BE2C (cell line): ENCODE results near the gene STXBP3.

Source experiments
- DNase-seq: peaks from one replicate; pipeline ENCODE4 v3.0.0-alpha.2; 2020
- H3K27me3 ChIP-seq: fragments of 250-450 bp; sonication (Bioruptor Pico); 2 replicates; pipeline ENCODE4 v1.5.1; 2020; ENCODE audit warnings: mild to moderate bottlenecking
- H3K36me3 ChIP-seq: fragments of 250-450 bp; sonication (Bioruptor Pico); 2 replicates; pipeline ENCODE4 v1.5.1; 2020; ENCODE audit warnings: mild to moderate bottlenecking
- H3K4me1 ChIP-seq: fragments of 250-450 bp; sonication (Bioruptor Pico); 2 replicates; pipeline ENCODE4 v1.5.1; 2020
- H3K4me3 ChIP-seq: 2 replicates; pipeline ENCODE4 v1.5.1; 2011; ENCODE audit warnings: low read depth, low read length
- H3K9me3 ChIP-seq: fragments of 250-450 bp; sonication (Bioruptor Pico); 2 replicates; pipeline ENCODE4 v1.5.1; 2020
- CTCF ChIP-seq: IDR thresholded peaks from 2 replicates; pipeline ENCODE4 v1.5.1; 2012; ENCODE audit warnings: mild to moderate bottlenecking, low read depth, low read length

STXBP3 gene

GRCh38 chr1:108745980-108746381 is 493 bp upstream of the STXBP3 start:
- DNase-seq, result no peak
- H3K4me3 ChIP-seq, result no peak overlapping the region
- no peaks in the 10 kb centered on the region for H3K27me3 ChIP-seq
- no peaks in the 10 kb centered on the region for H3K4me1 ChIP-seq
- H3K36me3 ChIP-seq, result no peaks in the 10 kb centered on the region
- no peak for TF ChIP-seq CTCF
- no peaks in the 10 kb centered on the region for H3K9me3 ChIP-seq

GRCh38 chr1:108747171-108747850 is 837 bp downstream of the STXBP3 start:
- H3K36me3 ChIP-seq, result no peaks in the 10 kb centered on the region
- H3K27me3 ChIP-seq, result no peaks in the 10 kb centered on the region
- no peaks in the 10 kb centered on the region for H3K9me3 ChIP-seq
- H3K4me3 ChIP-seq, result peak overlapping the region; percentile 80
- peak; percentile 81 for DNase-seq
- no peaks in the 10 kb centered on the region for H3K4me1 ChIP-seq
- TF ChIP-seq CTCF, result no peak

- Histone ChIP-seq H3K27me3 (no peaks in the 10 kb centered on the region), H3K4me3 (peak overlapping the region; percentile 80; the same call in 1 of the 2 replicates), H3K36me3 (no peaks in the 10 kb centered on the region), H3K4me1 (no peaks in the 10 kb centered on the region), H3K9me3 (no peaks in the 10 kb centered on the region)
- TF ChIP-seq CTCF, result no peak
- no peak for DNase-seq
Measured at GRCh38 chr1:108747898-108748297, 1.4 kb downstream of the STXBP3 start.

- no peak for DNase-seq
- Histone ChIP-seq H3K4me3 (no peak overlapping the region), H3K36me3 (no peaks in the 10 kb centered on the region), H3K27me3 (no peaks in the 10 kb centered on the region), H3K9me3 (no peaks in the 10 kb centered on the region), H3K4me1 (no peaks in the 10 kb centered on the region)
- TF ChIP-seq CTCF, result no peak
Measured at GRCh38 chr1:108749081-108749480, 2.6 kb downstream of the STXBP3 start.

GRCh38 chr1:108750476-108751181 is 4.2 kb downstream of the STXBP3 start:
- no peak for DNase-seq
- no peaks in the 10 kb centered on the region for H3K9me3 ChIP-seq
- H3K4me3 ChIP-seq, result no peak overlapping the region
- TF ChIP-seq CTCF, result no peak
- no peaks in the 10 kb centered on the region for H3K36me3 ChIP-seq
- no peaks in the 10 kb centered on the region for H3K4me1 ChIP-seq
- H3K27me3 ChIP-seq, result no peaks in the 10 kb centered on the region

- H3K4me1 ChIP-seq, result no peaks in the 10 kb centered on the region
- no peak overlapping the region for H3K4me3 ChIP-seq
- no peaks in the 10 kb centered on the region for H3K9me3 ChIP-seq
- H3K36me3 ChIP-seq, result peaks cover 5% of the 10 kb centered on the region; the same call in 1 of the 2 replicates
- no peak for TF ChIP-seq CTCF
- H3K27me3 ChIP-seq, result no peaks in the 10 kb centered on the region
- DNase-seq, result no peak
Measured at GRCh38 chr1:108753363-108753762, 6.9 kb downstream of the STXBP3 start.
